ENCODE measurements around the gene BCAR1. TPM values are rescaled to one million over a fixed set of nuclear protein-coding genes. Genes with fewer than 3 reads are reported as not detected.

Gene BCAR1
- total RNA-seq, 1 experiment from 2014 or later, result 95.6 TPM

DNA sequence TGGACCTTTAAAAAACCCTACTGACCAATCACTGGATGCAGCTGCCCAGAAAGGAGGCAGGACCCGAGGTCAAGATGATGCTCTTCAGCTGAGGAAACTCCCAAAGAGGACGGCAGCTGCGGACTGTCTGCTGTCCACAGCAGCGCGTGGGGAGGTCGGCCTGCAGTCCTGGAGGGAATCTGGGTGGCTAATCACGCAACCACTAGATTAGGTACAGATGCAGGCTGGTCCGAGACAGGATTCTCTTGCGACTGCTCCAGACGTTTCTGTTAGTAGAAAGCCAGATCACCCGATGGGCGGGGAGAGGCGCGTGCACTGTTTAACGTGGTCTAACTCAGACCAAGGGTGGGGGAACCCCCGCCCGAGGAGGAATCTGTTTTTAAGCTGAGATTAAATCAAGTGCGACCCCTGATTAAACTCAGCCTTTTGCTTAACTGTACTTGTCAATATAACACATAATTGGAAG lies 53.3 kb downstream of the BCAR1 start:
- Mint-ChIP-seq H3K27me3 (ENCODE audit: low read depth) (no peaks in the 10 kb centered on the region; the same call in 1 of the 2 replicates), H3K36me3 (no peaks in the 10 kb centered on the region), H3K4me1 (peaks cover 9% of the 10 kb centered on the region), H3K9me3 (no peaks in the 10 kb centered on the region), H3K27ac (no peak overlapping the region), H3K4me3 (no peak overlapping the region)
- TF ChIP-seq ZNF121 (CRISPR knock-in tag; IDR thresholded peaks at IDR 0.05) (no peak), SMAD4 (CRISPR knock-in tag; IDR thresholded peaks at IDR 0.05) (no peak), NFATC4 (CRISPR knock-in tag; IDR thresholded peaks at IDR 0.05) (no peak), FOXP1 (CRISPR knock-in tag; IDR thresholded peaks at IDR 0.05; ENCODE audit: borderline replicate concordance) (no peak), RELA (CRISPR knock-in tag; IDR thresholded peaks at IDR 0.05; ENCODE audit: borderline replicate concordance) (no peak), JUN (CRISPR knock-in tag; IDR thresholded peaks at IDR 0.05) (no peak), FOXK1 (CRISPR knock-in tag; IDR thresholded peaks at IDR 0.05) (no peak), CREB1 (CRISPR knock-in tag; IDR thresholded peaks at IDR 0.05) (no peak), NFYB (CRISPR knock-in tag; conservative IDR thresholded peaks at IDR 0.05; ENCODE audit: low read depth) (no peak), ZNF232 (CRISPR knock-in tag; IDR thresholded peaks at IDR 0.05) (no peak), CBFB (CRISPR knock-in tag; IDR thresholded peaks at IDR 0.05; ENCODE audit: low read depth) (no peak), ESRRA (CRISPR knock-in tag; IDR thresholded peaks at IDR 0.05; ENCODE audit: borderline replicate concordance) (no peak)
- TF ChIP-seq, protein P1, sequence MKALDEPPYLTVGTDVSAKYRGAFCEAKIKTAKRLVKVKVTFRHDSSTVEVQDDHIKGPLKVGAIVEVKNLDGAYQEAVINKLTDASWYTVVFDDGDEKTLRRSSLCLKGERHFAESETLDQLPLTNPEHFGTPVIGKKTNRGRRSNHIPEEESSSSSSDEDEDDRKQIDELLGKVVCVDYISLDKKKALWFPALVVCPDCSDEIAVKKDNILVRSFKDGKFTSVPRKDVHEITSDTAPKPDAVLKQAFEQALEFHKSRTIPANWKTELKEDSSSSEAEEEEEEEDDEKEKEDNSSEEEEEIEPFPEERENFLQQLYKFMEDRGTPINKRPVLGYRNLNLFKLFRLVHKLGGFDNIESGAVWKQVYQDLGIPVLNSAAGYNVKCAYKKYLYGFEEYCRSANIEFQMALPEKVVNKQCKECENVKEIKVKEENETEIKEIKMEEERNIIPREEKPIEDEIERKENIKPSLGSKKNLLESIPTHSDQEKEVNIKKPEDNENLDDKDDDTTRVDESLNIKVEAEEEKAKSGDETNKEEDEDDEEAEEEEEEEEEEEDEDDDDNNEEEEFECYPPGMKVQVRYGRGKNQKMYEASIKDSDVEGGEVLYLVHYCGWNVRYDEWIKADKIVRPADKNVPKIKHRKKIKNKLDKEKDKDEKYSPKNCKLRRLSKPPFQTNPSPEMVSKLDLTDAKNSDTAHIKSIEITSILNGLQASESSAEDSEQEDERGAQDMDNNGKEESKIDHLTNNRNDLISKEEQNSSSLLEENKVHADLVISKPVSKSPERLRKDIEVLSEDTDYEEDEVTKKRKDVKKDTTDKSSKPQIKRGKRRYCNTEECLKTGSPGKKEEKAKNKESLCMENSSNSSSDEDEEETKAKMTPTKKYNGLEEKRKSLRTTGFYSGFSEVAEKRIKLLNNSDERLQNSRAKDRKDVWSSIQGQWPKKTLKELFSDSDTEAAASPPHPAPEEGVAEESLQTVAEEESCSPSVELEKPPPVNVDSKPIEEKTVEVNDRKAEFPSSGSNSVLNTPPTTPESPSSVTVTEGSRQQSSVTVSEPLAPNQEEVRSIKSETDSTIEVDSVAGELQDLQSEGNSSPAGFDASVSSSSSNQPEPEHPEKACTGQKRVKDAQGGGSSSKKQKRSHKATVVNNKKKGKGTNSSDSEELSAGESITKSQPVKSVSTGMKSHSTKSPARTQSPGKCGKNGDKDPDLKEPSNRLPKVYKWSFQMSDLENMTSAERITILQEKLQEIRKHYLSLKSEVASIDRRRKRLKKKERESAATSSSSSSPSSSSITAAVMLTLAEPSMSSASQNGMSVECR (CRISPR knock-in tag; IDR thresholded peaks at IDR 0.05; ENCODE audit: borderline replicate concordance), result no peak
- TF ChIP-seq, protein P2, sequence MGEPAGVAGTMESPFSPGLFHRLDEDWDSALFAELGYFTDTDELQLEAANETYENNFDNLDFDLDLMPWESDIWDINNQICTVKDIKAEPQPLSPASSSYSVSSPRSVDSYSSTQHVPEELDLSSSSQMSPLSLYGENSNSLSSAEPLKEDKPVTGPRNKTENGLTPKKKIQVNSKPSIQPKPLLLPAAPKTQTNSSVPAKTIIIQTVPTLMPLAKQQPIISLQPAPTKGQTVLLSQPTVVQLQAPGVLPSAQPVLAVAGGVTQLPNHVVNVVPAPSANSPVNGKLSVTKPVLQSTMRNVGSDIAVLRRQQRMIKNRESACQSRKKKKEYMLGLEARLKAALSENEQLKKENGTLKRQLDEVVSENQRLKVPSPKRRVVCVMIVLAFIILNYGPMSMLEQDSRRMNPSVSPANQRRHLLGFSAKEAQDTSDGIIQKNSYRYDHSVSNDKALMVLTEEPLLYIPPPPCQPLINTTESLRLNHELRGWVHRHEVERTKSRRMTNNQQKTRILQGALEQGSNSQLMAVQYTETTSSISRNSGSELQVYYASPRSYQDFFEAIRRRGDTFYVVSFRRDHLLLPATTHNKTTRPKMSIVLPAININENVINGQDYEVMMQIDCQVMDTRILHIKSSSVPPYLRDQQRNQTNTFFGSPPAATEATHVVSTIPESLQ (CRISPR knock-in tag; IDR thresholded peaks at IDR 0.05), result no peak
- TF ChIP-seq, protein P3, sequence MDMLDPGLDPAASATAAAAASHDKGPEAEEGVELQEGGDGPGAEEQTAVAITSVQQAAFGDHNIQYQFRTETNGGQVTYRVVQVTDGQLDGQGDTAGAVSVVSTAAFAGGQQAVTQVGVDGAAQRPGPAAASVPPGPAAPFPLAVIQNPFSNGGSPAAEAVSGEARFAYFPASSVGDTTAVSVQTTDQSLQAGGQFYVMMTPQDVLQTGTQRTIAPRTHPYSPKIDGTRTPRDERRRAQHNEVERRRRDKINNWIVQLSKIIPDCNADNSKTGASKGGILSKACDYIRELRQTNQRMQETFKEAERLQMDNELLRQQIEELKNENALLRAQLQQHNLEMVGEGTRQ (CRISPR knock-in tag; IDR thresholded peaks at IDR 0.05), result no peak
- TF ChIP-seq, protein P4, sequence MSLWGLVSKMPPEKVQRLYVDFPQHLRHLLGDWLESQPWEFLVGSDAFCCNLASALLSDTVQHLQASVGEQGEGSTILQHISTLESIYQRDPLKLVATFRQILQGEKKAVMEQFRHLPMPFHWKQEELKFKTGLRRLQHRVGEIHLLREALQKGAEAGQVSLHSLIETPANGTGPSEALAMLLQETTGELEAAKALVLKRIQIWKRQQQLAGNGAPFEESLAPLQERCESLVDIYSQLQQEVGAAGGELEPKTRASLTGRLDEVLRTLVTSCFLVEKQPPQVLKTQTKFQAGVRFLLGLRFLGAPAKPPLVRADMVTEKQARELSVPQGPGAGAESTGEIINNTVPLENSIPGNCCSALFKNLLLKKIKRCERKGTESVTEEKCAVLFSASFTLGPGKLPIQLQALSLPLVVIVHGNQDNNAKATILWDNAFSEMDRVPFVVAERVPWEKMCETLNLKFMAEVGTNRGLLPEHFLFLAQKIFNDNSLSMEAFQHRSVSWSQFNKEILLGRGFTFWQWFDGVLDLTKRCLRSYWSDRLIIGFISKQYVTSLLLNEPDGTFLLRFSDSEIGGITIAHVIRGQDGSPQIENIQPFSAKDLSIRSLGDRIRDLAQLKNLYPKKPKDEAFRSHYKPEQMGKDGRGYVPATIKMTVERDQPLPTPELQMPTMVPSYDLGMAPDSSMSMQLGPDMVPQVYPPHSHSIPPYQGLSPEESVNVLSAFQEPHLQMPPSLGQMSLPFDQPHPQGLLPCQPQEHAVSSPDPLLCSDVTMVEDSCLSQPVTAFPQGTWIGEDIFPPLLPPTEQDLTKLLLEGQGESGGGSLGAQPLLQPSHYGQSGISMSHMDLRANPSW (CRISPR knock-in tag; conservative IDR thresholded peaks at IDR 0.05; ENCODE audit: low read depth), result no peak
- TF ChIP-seq, protein P5, sequence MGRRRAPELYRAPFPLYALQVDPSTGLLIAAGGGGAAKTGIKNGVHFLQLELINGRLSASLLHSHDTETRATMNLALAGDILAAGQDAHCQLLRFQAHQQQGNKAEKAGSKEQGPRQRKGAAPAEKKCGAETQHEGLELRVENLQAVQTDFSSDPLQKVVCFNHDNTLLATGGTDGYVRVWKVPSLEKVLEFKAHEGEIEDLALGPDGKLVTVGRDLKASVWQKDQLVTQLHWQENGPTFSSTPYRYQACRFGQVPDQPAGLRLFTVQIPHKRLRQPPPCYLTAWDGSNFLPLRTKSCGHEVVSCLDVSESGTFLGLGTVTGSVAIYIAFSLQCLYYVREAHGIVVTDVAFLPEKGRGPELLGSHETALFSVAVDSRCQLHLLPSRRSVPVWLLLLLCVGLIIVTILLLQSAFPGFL (CRISPR knock-in tag; IDR thresholded peaks at IDR 0.05; ENCODE audit: borderline replicate concordance), result no peak
- POLR2A ChIA-PET, result interaction anchor here (1.1 kb wide), 1 partner anchor 35 kb away, joined by 5 read pairs; no protein-coding TSS in a partner anchor
- CTCF ChIA-PET, result interaction anchor here (0.6 to 4.2 kb wide), 18 partner anchors 7 to 352 kb away, joined by 3 to 47 read pairs (median 8); partner anchors contain the start of gene ZNRF1
- ATAC-seq (no peak; the same call in 1 of the 2 replicates), DNase-seq (ENCODE audit: low spot score) (no peak)

Measured in WTC11 (cell line).